NCI-H128 (cell line): ENCODE data around the gene RNASE4.
"Not testable (repeated sequence)": the region's sequence is repeated elsewhere in the genome, so short reads cannot be mapped to it uniquely, and the experiment has no call there.

ENCODE experiments used
- DNase-seq: peaks from one replicate; lab custom pipeline; 2025; ENCODE audit not compliant: unreplicated experiment; lab: John Stamatoyannopoulos, UW

Gene RNASE4

GRCh38 chr14:20683891-20684661 is at the start of gene RNASE4:
Gene RNASE4 (plus strand): TSS chr14:20684560. CDS start chr14:20699372, 14,812 bp downstream.
- no peak for DNase-seq

DNA sequence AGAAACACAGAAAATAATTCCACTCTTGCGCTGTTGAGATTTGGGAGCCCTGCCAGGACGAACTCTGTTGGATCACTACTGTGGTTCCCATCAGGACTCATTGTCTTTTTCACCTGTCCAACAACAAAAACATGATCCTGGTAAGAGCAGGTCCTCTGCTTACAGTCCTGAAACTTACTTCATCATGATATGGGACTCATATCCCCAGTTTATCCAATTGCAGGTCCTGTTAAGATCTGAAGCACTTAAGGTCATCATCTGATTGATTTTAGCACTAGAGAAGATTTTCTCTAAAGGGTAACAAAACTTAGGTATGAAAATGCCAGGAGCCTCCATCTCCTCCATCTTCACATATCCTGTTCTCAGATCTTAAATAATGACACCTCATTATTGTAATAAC is 42.8 kb upstream of the RNASE4 start, which contains the start of gene OR6S1:
Gene OR6S1 (minus strand): TSS at position 101 of the 400 bp plus-strand sequence. CDS start 0 bp downstream, at position 101.
- no peak for DNase-seq

DNA sequence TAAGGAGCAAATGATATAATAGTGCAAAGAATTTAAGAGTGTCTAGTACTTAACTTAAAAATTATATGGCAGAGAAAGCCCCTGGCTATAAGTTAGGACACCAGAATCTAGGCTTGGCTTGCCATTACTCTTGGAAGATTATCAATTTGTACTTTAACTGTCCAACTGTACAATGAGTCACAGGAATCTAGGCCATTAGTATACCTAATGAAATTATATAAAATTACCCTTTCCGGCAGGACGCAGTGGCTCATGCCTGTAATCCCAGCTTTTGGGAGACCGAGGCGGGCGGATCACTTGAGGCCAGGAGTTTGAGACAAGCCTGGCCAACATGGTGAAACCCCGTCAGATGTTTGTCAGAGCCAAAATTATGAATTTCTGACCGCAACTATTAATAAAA is 42.2 kb upstream of the RNASE4 start:
- DNase-seq: no peak

GRCh38 chr14:20642755-20643154 is 41.6 kb upstream of the RNASE4 start:
- DNase-seq: not testable (repeated sequence)

- DNase-seq: no peak
These were observed 39.8 kb upstream of the RNASE4 start for GRCh38 chr14:20644520-20644919.

DNA sequence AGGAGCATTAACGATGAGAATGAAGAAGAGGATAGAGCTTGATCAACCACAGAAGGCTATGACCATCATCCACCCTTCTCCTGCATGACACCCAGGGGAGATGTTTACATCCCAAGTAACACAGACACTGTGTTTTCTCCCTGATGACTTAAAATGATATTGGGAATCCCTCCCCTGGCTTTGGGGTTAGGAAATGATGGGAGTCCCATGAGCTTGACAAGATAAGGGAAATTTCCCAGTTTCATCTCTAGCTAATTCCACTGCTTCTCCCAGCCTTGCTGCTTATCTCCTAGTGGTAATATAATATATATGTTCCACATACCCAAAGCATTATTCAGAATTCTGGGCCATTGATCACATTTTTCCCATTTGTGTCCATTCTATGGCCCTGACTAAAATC is 38.9 kb upstream of the RNASE4 start:
- no peak for DNase-seq

- no peak for DNase-seq
These were observed 31.1 kb upstream of the RNASE4 start for GRCh38 chr14:20652996-20653975.

DNA sequence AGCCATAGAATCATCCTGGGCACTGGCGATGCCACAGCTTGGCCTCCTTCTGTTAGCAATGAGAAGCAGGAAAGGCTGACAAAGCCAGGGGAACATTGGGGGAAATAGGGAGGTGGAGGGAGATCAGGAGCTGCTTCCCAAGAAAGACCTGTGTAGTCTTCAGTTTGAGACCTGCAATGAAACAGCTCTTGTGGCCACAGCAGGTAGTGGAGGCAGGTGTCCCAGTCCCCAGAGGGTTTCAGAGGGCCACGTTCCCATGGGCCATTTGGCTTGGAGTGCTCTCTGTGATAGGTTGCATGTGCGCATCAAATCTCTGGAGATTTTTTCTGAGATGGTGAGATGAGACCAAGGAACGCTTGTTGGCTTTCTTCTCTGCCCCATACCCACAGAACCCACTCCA is 28.5 kb upstream of the RNASE4 start:
- DNase-seq: no peak

DNA sequence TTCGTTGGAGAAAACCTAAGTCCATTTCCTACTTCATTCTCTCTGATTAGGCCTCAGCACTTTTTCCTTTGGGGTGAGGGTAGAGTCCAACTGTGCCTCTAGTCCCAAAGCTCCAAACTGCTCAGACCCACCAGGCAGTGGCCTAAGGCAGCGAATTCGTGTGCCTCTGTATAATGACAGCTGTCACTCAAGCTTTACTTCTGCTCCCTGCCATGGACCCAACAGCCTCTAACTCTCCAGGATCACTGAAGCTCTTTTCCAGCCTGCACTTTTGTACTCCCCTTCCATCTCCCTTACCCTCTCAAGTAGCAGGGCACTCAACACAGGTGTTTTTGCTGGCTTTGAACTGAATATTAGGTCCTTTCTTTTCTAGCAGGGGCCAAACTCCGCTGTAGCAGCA is 28.1 kb upstream of the RNASE4 start:
- no peak for DNase-seq

DNA sequence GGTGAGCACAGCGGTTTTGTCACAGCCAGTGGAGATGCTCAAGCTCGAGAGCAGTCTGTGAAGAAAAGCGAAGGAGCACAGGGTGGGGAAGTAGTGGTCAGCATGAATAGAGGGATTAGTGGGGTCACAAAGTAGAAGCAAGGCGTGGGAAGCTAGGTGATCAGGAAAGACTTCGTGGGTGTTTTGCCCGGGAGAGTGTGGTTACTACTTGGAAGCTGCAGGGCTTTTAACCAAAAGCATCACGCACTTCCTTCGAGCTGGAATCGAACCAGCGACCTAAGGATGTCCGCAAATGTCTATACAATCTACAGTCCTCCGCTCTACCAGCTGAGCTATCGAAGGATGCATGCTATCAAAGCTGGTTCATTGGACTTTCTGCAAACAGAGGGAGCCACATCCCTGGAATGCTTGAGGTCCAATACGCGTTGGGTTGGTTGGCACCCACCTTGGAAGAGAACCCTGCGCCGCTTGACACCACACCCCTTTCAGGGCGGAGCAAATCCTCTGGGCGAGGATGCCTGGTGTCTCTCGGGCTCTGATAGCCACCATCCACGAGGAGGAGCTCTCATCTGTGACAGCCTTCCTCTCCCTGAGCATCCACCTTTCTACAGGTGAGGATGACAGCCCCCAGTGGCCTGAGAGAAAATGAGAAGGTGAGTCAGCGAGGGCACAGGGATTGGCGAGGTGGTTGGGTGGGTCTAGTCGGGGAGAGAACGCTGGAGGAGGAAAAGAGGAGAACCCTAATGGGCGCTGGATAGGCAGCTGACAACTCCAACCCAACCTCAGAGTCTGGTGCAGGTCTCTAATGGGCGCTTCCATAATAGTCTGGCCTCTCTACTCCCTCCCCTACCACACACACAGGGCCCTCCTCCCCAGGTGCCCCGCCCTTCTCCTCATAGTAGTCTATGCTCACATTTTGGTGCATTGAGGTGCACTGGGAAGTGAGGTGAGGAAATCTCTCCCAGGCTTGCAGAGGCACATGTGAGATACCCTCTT is 26.8 kb upstream of the RNASE4 start:
- DNase-seq: no peak

DNA sequence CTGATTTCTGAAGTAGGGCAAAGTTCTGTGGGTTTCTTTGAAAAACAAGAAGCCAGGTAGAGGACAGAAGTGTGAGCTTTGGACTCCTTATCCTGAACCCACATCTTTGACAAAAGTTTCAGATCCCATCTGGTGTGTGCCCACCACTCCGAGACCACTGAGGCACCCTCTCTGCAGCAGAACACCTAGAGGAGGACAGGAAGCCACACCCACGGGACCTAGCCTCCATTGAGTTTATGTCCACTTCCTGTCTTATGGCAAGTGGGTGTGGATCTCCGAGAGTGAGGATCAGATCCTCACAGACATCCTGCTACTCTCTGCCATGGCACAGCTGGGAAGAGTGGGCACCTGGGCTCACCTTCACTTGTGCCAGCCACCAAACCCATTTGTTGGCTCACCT is 26.1 kb upstream of the RNASE4 start:
- no peak for DNase-seq

DNA sequence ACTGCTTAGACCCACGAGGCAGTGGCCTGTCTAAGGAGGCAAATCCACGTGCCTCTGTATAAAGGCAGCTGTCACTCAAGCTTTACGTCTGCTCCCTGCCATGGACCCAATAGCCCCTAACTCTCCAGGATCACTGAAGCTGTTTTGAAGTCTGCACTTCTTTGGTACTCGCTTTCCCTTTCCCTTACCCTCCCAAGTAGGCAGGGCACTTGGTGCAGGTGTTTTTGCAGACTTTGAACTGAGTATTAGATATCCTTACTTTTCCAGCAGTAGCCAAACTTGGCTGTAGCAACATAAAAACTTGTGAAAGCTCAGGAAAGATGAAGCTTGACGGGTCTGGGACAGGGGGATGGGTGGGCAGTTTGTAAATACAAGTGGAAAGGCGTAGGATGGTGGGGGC is 25.0 kb upstream of the RNASE4 start:
- DNase-seq: no peak

DNA sequence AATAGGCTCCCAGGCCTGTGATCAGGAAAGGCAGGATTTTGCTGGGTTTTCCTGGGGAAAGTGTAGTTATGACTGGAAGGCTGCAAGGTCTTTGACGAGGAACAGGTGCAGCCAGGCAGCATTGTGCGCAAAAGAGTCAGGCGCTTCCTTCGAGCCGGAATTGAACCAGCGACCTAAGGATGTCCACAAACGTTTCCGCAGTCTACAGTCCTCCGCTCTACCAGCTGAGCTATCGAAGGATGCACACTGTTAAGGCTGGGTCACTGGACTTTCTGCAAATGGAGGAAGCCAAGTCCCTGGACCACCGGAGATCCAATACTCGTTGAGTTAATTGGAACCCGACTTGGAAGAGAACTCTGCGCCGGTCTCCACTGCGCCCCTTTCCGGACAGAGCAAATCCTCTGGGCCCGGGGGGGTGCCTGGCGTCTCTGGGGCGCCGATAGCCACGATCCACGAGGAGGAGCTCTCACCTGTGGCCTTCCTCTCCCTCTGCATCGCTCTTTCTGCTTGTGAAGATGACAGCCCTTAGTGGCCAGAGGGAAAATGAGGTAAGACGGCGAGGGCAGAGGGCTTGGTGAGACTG is 24.5 kb upstream of the RNASE4 start:
- DNase-seq: no peak

DNA sequence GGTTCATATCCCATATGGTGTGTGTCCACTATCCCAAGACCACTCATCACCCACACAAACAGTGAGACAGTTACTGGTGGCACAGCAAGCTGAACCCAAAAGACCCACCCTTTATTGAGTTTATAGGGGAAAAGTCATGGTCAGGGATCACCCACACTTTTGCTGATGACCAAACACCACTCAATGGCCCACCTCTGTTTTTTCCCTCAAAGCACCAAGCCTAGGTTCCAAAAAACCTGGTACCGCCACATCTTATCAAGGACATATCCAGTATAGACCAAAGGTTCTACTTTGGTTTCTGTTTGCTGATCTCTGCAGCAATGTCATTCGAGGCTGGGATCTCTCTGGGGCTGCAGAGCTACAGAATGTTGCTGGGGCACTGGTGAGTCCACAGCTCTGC is 23.2 kb upstream of the RNASE4 start:
- no peak for DNase-seq

DNA sequence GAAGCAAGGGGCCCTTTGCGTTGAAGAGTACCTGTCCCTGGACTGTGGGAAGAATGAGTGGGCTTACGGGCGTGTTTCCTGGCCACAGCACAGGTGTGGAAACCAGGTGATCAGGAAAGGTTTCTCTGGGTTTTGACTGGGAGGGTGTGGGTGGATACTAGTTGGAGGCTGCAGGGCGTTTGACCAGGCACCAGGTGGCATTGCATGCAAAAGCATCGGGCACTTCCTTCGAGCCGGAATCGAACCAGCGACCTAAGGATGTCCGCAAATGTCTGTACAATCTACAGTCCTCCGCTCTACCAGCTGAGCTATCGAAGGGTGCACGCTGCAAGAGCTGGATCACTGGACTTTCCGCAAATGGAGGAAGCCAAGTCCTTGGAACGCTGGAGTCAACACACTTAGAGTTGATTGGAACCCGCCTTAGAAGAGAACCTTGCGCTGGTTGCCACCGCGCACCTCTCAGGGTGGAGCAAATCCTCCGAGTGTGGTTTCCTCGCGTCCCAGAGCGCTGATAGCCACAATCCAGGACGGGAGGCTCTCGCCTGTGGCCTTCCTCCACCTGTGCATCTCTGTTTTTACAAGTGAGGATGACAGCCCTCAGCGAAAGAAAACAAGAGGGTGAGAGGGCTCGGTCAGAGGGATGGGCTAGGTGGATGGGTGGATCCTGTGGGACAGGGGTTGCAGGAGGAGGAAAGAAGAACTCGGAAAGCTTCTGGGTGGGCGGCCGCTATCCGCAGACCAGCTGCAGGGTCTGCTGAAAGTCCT is 21.2 kb upstream of the RNASE4 start:
- DNase-seq: no peak

GRCh38 chr14:20666400-20666961 is 17.9 kb upstream of the RNASE4 start:
- DNase-seq: not testable (repeated sequence)

GRCh38 chr14:20667957-20668356 is 16.4 kb upstream of the RNASE4 start:
- no peak for DNase-seq

DNA sequence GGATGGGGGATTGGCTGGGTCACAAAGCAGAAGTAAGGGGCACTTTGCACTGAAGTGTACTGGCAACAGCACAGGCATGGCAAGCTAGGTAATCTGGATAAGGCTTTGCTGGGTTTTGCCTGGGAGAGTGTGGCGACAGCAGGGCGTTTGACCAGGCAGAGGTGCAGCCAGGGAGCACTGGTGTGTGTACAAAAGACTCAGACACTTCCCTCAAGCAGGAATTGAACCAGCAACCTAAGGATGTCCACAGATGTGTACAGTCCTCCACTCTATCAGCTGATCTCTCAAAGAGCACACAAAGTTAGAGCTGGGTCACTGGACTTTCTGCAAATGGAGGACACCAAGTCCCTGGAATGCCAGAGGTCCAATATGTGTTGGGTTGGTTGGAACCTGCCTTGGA is 15.4 kb upstream of the RNASE4 start:
- no peak for DNase-seq

DNA sequence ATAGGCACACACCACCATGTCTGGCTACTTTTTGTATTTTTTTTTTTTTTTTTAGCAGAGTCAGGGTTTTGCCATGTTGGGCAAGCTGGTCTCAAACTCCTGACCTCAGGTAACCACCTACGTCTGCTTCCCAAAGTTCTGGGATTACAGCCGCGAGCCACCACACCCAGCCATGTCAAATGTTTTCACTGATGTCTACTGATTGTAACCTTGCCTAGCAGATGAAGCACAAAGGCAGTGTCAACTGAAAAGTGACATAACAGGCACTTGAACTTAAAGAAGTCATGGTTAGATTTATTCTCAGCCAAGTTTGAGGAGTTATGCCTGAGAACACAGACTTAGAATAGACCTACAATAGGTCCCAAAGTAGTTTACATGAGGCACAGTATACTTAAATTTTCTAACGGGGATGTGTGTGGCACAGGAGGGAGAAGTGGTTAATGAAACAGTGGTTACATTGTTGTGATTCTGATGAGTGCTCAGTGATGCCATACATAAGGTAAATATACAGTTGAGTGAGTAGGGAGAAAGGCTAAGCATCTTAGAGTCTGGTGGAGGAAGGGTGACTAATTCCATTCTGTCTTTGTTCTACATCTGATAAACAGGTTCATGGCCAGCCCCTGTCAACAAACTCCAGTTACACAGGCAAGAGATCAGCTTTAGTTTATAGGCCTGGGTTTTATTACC is 12.6 kb upstream of the RNASE4 start:
- DNase-seq: no peak
